ENCODE data around the gene DGKI.

DNA sequence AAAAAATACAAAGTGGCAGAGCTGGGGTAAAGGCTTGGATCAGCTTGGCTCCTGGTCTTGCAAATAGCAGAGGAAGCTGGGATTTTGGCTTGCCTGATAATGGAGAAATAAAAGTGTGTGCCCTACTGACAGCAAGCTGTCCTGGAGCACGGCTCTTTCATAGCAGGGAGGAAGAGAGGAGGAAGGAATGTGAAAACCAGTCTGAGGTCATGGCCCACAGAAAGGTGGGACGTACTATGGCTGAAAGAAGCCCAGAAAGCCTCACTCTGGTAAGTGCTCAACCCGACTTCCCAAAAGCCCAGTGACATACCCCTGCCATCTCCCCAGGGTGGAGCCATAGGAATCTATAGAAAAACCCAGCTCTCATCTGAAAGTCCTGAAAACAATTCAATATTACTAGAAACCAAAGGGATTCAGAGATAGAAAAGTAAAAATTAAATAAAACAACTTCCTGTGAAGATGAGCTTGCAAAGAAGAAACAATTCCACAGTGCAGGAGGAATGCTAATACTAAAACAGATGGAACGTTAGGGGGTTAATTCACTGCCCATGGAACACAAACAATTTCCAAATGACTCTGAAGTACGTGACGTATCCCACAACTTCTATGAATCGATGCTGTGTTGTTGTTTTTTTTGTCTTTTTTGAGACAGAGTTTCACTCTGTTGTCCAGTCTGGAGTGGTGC, 256.6 kb downstream of the DGKI start:
- TF ChIP-seq, protein P1, sequence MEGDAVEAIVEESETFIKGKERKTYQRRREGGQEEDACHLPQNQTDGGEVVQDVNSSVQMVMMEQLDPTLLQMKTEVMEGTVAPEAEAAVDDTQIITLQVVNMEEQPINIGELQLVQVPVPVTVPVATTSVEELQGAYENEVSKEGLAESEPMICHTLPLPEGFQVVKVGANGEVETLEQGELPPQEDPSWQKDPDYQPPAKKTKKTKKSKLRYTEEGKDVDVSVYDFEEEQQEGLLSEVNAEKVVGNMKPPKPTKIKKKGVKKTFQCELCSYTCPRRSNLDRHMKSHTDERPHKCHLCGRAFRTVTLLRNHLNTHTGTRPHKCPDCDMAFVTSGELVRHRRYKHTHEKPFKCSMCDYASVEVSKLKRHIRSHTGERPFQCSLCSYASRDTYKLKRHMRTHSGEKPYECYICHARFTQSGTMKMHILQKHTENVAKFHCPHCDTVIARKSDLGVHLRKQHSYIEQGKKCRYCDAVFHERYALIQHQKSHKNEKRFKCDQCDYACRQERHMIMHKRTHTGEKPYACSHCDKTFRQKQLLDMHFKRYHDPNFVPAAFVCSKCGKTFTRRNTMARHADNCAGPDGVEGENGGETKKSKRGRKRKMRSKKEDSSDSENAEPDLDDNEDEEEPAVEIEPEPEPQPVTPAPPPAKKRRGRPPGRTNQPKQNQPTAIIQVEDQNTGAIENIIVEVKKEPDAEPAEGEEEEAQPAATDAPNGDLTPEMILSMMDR (IDR thresholded peaks at IDR 0.05) = no peak
- TF ChIP-seq EZH2 (IDR thresholded peaks at IDR 0.05; ENCODE audit: borderline replicate concordance, insufficient read depth, low read depth, low read length, poor library complexity, severe bottlenecking) = no peak

Measured in B cell (primary cell).